Transverse colon (tissue), 4 donors: ENCODE measurements around the gene LIN37. TPM values are rescaled to one million over a fixed set of nuclear protein-coding genes. Genes with fewer than 3 reads are reported as not detected.
A peak's percentile ranks its signal among the peaks of the same experiment; 100 is the strongest.

Source experiments
- DNase-seq: peaks from one replicate; pipeline ENCODE4 v3.0.0-alpha.2; 2019
- H3K27ac ChIP-seq, 4 donors: fragments of 200-600 bp; sonication (generic); 2 replicates each; pipeline ENCODE4 v1.5.1; 2016 to 2018; ENCODE audit warnings: inconsistent platforms in 4 of 4
- H3K27me3 ChIP-seq: fragments of 200-600 bp; sonication (generic); 2 replicates; pipeline ENCODE4 v1.5.1; 2017; ENCODE audit warnings: inconsistent platforms
- H3K36me3 ChIP-seq, 4 donors: fragments of 200-600 bp; sonication (generic); 2 replicates each; pipeline ENCODE4 v1.5.1; 2017 to 2019; ENCODE audit warnings: inconsistent platforms in 4 of 4
- H3K4me1 ChIP-seq, 4 donors: fragments of 200-600 bp; sonication (generic); 2 replicates each; pipeline ENCODE4 v1.5.1; 2017 to 2020; ENCODE audit warnings: inconsistent platforms in 4 of 4
- H3K4me3 ChIP-seq, 4 donors: fragments of 200-600 bp; sonication (generic); 1 replicate in 1 of 4; 2 replicates in 3 of 4; pipeline versions ENCODE4 v1.5.1 to v1.6.1; 2017 to 2019; ENCODE audit warnings: inconsistent platforms in 4 of 4
- H3K9me3 ChIP-seq, 2 donors: fragments of 200-600 bp; sonication (generic); 2 replicates each; pipeline ENCODE4 v1.5.1; 2017 to 2019; ENCODE audit warnings: inconsistent platforms in 2 of 2
- EP300 ChIP-seq: sonication (generic); formaldehyde crosslinking; IDR thresholded peaks from one replicate; pipeline ENCODE4 v1.6.1; 2017; ENCODE audit warnings: antibody characterized with exemption, low read depth
- POLR2A ChIP-seq: fragments of 450-650 bp; IDR thresholded peaks from one replicate; pipeline ENCODE4 v1.6.1; 2016; ENCODE audit warnings: antibody characterized with exemption, mild to moderate bottlenecking, moderate library complexity
- POLR2AphosphoS5 ChIP-seq, 3 donors: sonication (generic); formaldehyde crosslinking; IDR thresholded peaks; one replicate each; pipeline ENCODE4 v1.6.1; 2016; ENCODE audit warnings: antibody characterized with exemption in 3 of 3
- WGBS, 2 donors: methylation state at CpG; one replicate each; pipeline ENCODE4 v1.1.5; 2018; ENCODE audit warnings: low coverage in 1 of 2; 5-methylcytosine and 5-hydroxymethylcytosine counted together
- in situ Hi-C, 4 donors: fragments of 200-750 bp; cut with MboI; loops; one replicate each; pipeline versions ENCODE4 v1.15.0 to v1.15.1; 2017; ENCODE audit warnings: low sequenced_read_pairs in 3 of 4, low pct_ligation_motif_present in 1 of 4, low pct_unique_long_range_greater_than_20kb in 1 of 4
- intact Hi-C: fragments of 100-400 bp; cut with DNase I; formaldehyde crosslinking; loops from one replicate; pipeline ENCODE4 v1.15.1; 2023; ENCODE audit warnings: low total_unique reads
- total RNA-seq, 4 donors: library from RNA; depleted of rRNA; stranded (reverse); fragments of >200 nt; gene quantifications; one replicate each; pipeline ENCODE4 v1.1.0, GENCODE V29; 2016
- TF ChIP-seq, protein P1 (sequence below), 5 experiments: fragments of 200-600 bp in 3 of 5; fragments of 450-650 bp in 2 of 5; sonication (generic) in 3 of 5; IDR thresholded peaks; 1 replicate in 2 of 5; 2 replicates in 3 of 5; pipeline ENCODE4 v1.5.1; 2016 to 2017; ENCODE audit warnings: antibody characterized with exemption in 5 of 5, inconsistent platforms in 3 of 5, mild to moderate bottlenecking in 2 of 5, moderate library complexity in 1 of 5

Gene LIN37
- total RNA-seq, 4 donors from 2014 or later: 10.5 to 41.1 (median 15.8) TPM

DNA sequence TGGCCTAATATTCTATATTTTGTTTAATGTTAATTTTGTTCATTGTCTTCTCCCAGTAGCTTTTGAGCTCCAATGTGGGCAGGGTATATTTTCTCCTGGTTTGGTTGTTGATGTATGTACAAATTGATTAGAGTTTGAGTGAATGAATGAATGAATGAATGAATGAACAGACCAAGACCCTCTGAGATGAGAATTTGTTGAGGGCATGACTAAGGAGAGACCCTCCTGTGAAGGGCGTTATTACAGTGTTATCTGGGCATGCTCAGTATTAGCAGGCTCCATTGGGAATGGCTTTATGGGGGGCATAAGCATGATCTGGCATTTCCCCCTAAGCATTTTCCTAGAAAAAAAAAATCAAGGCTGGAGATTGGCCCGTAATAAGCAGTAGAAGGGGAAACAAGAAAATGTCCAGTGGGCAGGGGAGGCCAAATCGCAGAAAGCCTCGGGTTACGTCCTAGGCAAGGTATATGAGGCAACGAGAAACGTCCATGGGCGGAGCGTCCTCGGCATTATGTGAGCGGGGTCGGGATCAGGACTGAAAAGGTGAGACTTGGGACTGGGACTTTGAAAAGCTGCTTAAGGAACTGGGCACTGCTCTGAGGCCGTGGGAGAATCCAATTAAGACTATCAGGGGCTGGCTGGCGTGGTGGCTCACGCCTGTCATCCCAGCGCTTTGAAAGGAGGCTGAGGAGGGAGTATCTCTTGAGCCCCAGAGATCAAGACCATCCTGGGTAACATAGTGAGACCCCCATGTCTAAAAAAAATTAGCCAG lies 26.1 kb downstream of the LIN37 start:
- H3K4me3 ChIP-seq: peak overlapping the region in 3 of 4 donors; percentile 56 to 90 (median 73)
- in situ Hi-C loops: no loop called here

DNA sequence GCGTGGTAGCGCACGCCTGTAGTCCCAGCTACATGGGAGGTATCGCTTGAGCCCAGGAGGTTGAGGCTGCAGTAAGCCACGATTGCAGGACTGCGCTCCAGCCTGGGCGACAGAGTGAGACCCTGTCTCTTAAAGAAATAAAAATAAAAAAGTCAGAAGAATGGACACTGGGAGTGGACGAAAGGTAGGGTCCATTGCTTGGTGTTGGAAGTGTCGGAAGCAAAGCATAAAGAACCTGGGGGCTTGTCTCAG lies 26.6 kb downstream of the LIN37 start:
- Histone ChIP-seq H3K4me3 (peak overlapping the region in 3 of 4 donors; percentile 56 to 90 (median 73)), H3K36me3 (no peaks in the 10 kb centered on the region), H3K9me3 (no peaks in the 10 kb centered on the region), H3K4me1 (peaks cover 4 to 15% (median 13%) of the 10 kb centered on the region in 4 donors), H3K27me3 (no peaks in the 10 kb centered on the region), H3K27ac (peak overlapping the region in 1 of 4 donors; percentile 56)
- TF ChIP-seq POLR2A (no peak), POLR2AphosphoS5 (IDR thresholded peaks at IDR 0.05) (no peak), EP300 (no peak)
- TF ChIP-seq, protein P1, sequence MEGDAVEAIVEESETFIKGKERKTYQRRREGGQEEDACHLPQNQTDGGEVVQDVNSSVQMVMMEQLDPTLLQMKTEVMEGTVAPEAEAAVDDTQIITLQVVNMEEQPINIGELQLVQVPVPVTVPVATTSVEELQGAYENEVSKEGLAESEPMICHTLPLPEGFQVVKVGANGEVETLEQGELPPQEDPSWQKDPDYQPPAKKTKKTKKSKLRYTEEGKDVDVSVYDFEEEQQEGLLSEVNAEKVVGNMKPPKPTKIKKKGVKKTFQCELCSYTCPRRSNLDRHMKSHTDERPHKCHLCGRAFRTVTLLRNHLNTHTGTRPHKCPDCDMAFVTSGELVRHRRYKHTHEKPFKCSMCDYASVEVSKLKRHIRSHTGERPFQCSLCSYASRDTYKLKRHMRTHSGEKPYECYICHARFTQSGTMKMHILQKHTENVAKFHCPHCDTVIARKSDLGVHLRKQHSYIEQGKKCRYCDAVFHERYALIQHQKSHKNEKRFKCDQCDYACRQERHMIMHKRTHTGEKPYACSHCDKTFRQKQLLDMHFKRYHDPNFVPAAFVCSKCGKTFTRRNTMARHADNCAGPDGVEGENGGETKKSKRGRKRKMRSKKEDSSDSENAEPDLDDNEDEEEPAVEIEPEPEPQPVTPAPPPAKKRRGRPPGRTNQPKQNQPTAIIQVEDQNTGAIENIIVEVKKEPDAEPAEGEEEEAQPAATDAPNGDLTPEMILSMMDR (IDR thresholded peaks at IDR 0.05): no peak
- 24% methylated on average over 9 of the region's 9 CpGs; no CpG with 5 or more reads in 1 of the 2 donors for WGBS, 2 donors
- intact Hi-C loops: no loop called here
- in situ Hi-C loops: no loop called here
- DNase-seq: no peak

More for the DNA sequence above, 26.1 kb downstream of the LIN37 start:
- no peak for DNase-seq
- Histone ChIP-seq H3K27ac (peak overlapping the region in 1 of 4 donors; percentile 56), H3K36me3 (no peaks in the 10 kb centered on the region), H3K4me1 (peaks cover 4 to 15% (median 13%) of the 10 kb centered on the region in 4 donors), H3K27me3 (no peaks in the 10 kb centered on the region), H3K9me3 (no peaks in the 10 kb centered on the region)
- no peak for TF ChIP-seq POLR2AphosphoS5 (IDR thresholded peaks at IDR 0.05)
- no peak for TF ChIP-seq EP300
- TF ChIP-seq POLR2A: no peak
- TF ChIP-seq, protein P1 (IDR thresholded peaks at IDR 0.05): no peak
- 34 to 43% methylated on average over 12 to 16 of the region's 16 CpGs for WGBS, 2 donors
- intact Hi-C loops: no loop called here

DNA sequence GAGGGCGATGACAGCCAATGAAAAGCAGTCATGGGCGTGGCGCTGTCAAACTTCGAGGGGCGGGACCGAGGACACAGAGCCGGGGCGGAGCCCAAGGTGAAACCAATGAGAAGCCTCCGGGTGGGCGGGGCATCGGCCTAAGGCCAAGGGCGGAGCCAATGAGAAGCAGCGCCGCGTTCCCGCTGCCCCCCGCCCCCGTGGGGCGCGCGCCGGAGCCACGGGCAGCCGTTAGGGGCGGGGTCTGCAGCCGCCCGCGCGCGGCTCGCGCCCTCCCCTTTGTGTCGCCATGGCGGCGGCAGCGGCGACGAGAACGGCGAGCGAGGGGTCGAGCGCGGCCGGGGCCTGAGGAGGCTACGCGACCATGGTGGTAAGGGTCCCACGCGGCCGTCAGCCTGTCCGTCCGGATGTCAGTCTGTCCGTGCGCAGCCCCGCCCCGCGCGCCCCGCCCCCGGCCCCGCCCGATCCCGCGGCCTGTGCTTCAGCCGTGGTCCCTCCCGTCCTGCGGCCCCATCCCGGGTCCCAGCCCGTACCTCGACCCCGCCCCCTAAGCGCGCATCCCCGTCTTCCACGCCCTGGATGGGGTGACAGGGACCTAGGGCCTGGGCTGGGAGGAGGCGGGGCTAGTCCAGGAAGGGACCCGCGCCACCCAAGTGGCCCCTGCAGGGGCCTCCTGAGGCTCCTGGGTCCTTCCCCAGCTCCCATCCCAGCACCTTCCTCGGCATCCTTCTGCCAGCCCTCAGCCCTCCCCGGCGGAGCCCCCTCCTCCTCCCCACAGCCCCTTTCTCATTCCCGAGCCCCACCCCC lies 27.1 kb downstream of the LIN37 start, which contains the start of gene ARHGAP33:
TSS of gene ARHGAP33 (plus strand) at position 267 of the 804 bp plus-strand sequence. CDS start at position 362, 95 bp downstream.
- no peak for TF ChIP-seq POLR2A
- Histone ChIP-seq H3K27ac (peak within 1 kb of the TSS; percentile 47 to 73 (median 60)), H3K9me3 (no peaks in the 10 kb centered on the region), H3K27me3 (no peaks in the 10 kb centered on the region), H3K4me1 (peaks cover 4 to 15% (median 13%) of the 10 kb centered on the region in 4 donors), H3K4me3 (peak within 1 kb of the TSS; percentile 56 to 90 (median 80)), H3K36me3 (no peaks in the 10 kb centered on the region)
- DNase-seq: peak; percentile 100
- in situ Hi-C loops (no loop called here), intact Hi-C loops (no loop called here)
- 0 to 1% methylated on average over 3 to 23 of the region's 82 CpGs for WGBS, 2 donors

GRCh38 chr19:35776102-35776788 lies 27.9 kb downstream of the LIN37 start:
- intact Hi-C loops: no loop called here
- TF ChIP-seq POLR2AphosphoS5 (IDR thresholded peaks at IDR 0.05): no peak
- TF ChIP-seq, protein P1 (IDR thresholded peaks at IDR 0.05): no peak
- no peak for TF ChIP-seq POLR2A
- no peak for TF ChIP-seq EP300

More at GRCh38 chr19:35776102-35776788, 27.9 kb downstream of the LIN37 start:
- H3K27me3 ChIP-seq: no peaks in the 10 kb centered on the region
- H3K27ac ChIP-seq: peak overlapping the region in 1 of 4 donors; percentile 56
- in situ Hi-C loops: no loop called here
- peak overlapping the region; percentile 56 to 90 (median 80) for H3K4me3 ChIP-seq
- no peak for DNase-seq
- 20 to 58% methylated on average over 3 to 13 of the region's 13 CpGs for WGBS, 2 donors
- H3K4me1 ChIP-seq: peaks cover 4 to 15% (median 13%) of the 10 kb centered on the region in 4 donors
- no peaks in the 10 kb centered on the region for H3K36me3 ChIP-seq
- no peaks in the 10 kb centered on the region for H3K9me3 ChIP-seq
